Astrocyte of the cerebellum (primary cell): Measurements from ENCODE around the gene PMEPA1.

Source experiments
- DNase-seq: peaks from one replicate; pipeline ENCODE4 v3.0.0-alpha.2; 2011; ENCODE audit warnings: low read depth
- H3K4me3 ChIP-seq: 2 replicates; pipeline ENCODE4 v1.5.1; 2011; ENCODE audit warnings: mild to moderate bottlenecking, low read depth, low read length, moderate library complexity
- in situ Hi-C: cut with HindIII; loops from 2 replicates; pipeline ENCODE4 v1.10.0; 2017; ENCODE audit warnings: low sequenced_read_pairs
- TF ChIP-seq, protein P1 (sequence below): IDR thresholded peaks from 2 replicates; pipeline ENCODE4 v1.5.1; 2012; ENCODE audit warnings: low read length, low read depth, moderate library complexity, mild to moderate bottlenecking; ENCODE audit errors: missing control alignments

The PMEPA1 gene

DNA sequence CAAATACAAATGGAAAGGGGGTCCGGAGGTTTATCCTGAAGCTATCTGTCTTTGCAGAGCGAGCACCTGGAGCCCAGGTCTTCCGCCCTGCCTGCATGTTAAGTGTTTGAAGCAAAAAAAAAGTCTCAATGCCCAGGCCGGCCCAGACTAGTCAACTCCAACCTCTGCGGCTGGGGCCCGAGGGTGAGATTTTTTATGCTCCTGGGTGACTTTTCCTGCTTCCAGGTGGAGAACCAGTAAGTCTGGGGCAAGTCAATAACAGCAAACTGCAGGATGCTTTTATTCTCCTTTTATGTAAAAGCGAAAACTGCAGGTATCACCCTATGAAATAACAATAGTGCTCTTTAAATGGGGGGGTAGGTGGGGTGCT is 87.6 kb downstream of the PMEPA1 start:
- H3K4me3 ChIP-seq = no peak overlapping the region
- TF ChIP-seq, protein P1, sequence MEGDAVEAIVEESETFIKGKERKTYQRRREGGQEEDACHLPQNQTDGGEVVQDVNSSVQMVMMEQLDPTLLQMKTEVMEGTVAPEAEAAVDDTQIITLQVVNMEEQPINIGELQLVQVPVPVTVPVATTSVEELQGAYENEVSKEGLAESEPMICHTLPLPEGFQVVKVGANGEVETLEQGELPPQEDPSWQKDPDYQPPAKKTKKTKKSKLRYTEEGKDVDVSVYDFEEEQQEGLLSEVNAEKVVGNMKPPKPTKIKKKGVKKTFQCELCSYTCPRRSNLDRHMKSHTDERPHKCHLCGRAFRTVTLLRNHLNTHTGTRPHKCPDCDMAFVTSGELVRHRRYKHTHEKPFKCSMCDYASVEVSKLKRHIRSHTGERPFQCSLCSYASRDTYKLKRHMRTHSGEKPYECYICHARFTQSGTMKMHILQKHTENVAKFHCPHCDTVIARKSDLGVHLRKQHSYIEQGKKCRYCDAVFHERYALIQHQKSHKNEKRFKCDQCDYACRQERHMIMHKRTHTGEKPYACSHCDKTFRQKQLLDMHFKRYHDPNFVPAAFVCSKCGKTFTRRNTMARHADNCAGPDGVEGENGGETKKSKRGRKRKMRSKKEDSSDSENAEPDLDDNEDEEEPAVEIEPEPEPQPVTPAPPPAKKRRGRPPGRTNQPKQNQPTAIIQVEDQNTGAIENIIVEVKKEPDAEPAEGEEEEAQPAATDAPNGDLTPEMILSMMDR = no peak
- DNase-seq = no peak
- in situ Hi-C loops = no loop called here

DNA sequence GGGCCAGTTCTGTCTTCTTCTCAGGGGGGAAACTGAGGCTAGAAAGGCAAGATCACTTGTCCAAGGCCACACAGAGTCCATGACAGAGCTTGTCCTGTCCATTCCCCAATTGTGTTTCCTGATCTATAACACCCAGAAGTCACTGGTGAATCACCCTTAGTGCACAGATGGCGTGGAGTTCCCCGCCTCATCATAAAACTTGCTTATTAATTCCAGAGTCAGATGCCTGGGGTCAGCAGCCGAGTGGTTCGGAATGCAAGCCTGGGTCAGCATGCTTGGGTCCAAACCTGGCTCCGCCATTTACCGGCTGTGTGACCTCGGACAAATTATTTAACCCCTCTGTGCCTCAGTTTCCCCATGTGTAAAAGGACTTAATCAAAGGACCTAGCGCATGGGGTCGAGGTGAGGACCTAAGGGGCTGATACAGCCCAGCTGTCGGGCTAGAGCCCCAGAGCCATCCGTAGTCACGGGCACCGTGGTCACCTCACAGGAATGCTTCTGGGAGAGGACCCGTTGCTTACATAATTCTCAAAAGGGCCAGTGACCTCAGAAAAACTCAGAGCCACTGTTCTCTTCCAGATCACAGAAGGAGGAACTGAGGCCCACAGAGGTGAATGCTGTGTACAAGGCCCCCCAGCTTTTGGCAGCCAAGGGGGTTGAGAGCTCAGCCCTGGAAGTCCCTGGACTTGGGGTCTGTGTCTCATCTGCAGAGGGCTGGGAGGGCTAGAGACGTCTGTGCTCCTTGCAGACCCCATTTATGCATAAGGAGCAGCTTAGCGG is 88.2 kb downstream of the PMEPA1 start:
- in situ Hi-C loops = no loop called here
- no peak overlapping the region for H3K4me3 ChIP-seq
- TF ChIP-seq, protein P1 = no peak
- DNase-seq = no peak

DNA sequence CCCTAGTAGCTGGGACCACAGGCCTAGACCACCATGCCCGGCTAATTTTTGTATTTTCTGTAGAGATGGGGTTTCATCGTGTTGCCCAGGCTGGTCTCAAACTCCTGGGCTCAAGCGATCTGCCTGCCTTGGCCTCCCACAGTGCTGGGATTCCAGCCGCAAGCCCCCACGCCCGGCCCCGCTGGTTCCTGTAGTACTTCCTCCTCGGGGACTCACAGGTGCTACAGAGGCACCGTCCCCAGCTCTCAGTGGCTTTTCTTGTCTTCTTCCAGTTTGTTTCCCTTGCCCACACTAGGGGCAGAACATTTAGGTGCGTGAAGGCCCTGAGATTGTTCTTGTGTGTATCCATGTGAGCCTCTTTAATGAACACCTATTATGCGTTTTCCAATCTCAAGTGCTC is 88.8 kb downstream of the PMEPA1 start:
- in situ Hi-C loops = no loop called here
- no peak for DNase-seq
- TF ChIP-seq, protein P1 = no peak
- no peak overlapping the region for H3K4me3 ChIP-seq

DNA sequence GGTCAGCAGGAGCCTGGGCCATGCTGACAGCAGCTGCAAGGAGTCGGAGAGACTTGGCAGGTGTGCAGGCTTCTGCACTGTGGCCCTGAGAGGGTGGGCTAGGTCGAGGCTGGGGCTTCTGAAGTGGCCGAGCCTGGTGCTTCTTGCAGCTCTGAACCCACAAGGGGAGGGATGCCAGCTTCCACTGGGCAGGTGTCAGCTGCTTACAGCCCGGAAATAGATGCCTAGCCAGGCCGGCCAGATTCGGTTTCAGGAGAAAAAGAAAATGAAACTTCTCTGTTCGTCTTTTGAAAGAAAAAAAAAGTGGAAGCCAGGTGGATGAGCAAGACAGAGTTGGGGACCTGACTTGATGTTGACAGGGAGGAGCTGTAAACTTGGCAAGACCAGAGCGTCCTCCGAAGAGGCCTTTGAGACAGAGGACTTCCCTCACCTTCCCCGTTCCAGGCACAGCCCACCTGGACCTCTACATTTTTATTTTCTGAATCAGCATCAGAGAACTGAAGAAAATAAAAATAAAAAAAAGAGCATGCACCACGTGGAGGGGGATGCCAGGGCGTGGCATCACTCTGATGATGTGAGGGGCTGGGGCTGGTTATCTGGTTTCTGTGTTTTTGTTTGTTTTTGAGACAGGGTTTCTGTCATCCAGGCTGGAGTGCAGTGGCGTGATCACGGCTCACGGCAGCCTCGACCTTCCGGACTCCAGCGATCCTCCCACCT is 89.4 kb downstream of the PMEPA1 start, which contains the start of gene ZBP1:
TSS of gene ZBP1 (minus strand) at position 153 of the 717 bp plus-strand sequence. CDS start at position 22, 131 bp downstream.
- no peak for DNase-seq
- H3K4me3 ChIP-seq = no peak within 1 kb of the TSS
- TF ChIP-seq, protein P1 = no peak
- in situ Hi-C loops = no loop called here

DNA sequence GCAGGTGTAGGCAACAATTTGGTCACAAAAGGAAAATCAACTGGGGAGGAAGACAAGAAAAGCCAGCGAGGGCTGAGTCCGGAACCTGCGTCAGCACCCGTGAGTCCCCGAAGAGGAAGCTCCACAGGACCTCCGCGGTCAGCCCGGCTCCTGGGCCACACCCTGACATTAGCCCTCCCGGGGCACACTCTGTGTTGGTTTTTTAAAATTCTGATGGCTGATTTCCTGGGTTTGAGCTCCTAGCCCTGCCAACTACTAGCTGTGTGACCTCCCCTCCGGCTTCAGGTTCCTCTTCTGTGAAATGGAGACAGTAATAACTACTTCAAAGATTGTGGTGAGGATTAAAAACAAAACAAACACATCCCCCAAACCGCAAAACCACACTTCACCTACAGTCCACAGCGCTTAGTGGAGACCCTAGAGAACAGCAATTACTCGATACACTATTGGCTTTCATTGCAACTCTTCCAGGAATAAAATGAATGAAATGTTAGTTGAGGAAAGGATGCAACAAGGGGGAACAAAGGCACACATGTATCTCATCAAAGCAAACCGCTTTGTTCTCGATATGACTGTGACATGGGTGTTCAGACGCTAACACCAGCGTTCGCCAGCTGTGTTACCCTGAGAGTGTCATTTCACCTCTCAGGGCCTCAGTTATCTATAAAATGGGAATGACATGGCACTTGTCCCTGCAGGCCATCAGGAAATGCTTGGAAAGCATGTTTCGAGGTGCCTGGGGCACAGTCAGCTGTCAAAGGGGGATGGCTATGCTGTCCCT is 90.6 kb downstream of the PMEPA1 start:
- TF ChIP-seq, protein P1 = no peak
- H3K4me3 ChIP-seq = no peak overlapping the region
- in situ Hi-C loops = no loop called here
- no peak for DNase-seq

DNA sequence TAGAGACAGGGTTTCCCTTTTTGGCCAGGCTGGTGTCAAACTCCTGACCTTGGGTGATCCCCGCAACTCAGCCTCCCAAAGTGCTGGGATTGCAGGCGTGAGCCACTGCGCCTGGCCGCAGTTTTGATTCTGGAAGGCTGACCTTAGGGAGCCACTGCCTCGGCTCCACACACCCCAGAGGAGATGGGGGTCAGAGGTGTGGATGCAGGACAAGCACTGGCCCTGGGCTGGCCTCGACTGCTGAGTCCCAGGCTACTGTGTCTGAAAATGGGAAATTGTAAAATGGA is 91.1 kb downstream of the PMEPA1 start:
- TF ChIP-seq, protein P1 = no peak
- no peak for DNase-seq
- H3K4me3 ChIP-seq = no peak overlapping the region
- in situ Hi-C loops = no loop called here
